KOPT-K1 (cell line): ENCODE measurements around the gene GMCL2.

Experiments
- H3K27ac ChIP-seq: fragments of 200-600 bp; sonication (generic); 2 replicates; pipeline ENCODE4 v1.5.1; 2016; ENCODE audit warnings: antibody characterized with exemption, mild to moderate bottlenecking, low read depth, low read length; ENCODE audit not compliant: poor library complexity, severe bottlenecking
- H3K36me3 ChIP-seq: fragments of 200-600 bp; sonication (generic); 2 replicates; pipeline ENCODE4 v1.5.1; 2017; ENCODE audit warnings: antibody characterized with exemption, mild to moderate bottlenecking, low read length, moderate library complexity; ENCODE audit not compliant: insufficient read depth
- H3K9me3 ChIP-seq: fragments of 200-600 bp; sonication (generic); 2 replicates; pipeline ENCODE4 v1.5.1; 2017; ENCODE audit warnings: antibody characterized with exemption, low read length, mild to moderate bottlenecking; ENCODE audit not compliant: insufficient read depth, poor library complexity, severe bottlenecking

Gene GMCL2

GRCh38 chr5:178192244-178192643 is 5.1 kb upstream of the GMCL2 start:
- H3K36me3 ChIP-seq, result no peaks in the 10 kb centered on the region
- H3K27ac ChIP-seq, result no peak overlapping the region
- H3K9me3 ChIP-seq, result no peaks in the 10 kb centered on the region

- Histone ChIP-seq H3K36me3 (no peaks in the 10 kb centered on the region), H3K27ac (no peak overlapping the region), H3K9me3 (no peaks in the 10 kb centered on the region)
These were observed 4.5 kb upstream of the GMCL2 start for GRCh38 chr5:178191661-178192060.

- Histone ChIP-seq H3K36me3 (no peaks in the 10 kb centered on the region), H3K9me3 (no peaks in the 10 kb centered on the region), H3K27ac (no peak overlapping the region)
These were observed 2.3 kb upstream of the GMCL2 start for GRCh38 chr5:178189433-178189832.

- no peaks in the 10 kb centered on the region for H3K36me3 ChIP-seq
- no peak overlapping the region for H3K27ac ChIP-seq
- no peaks in the 10 kb centered on the region for H3K9me3 ChIP-seq
These were observed 744 bp downstream of the GMCL2 start for GRCh38 chr5:178186427-178186826.

- Histone ChIP-seq H3K9me3 (peaks cover 3% of the 10 kb centered on the region), H3K27ac (no peak overlapping the region), H3K36me3 (no peaks in the 10 kb centered on the region)
These were observed 4.9 kb downstream of the GMCL2 start for GRCh38 chr5:178182158-178182876.

- Histone ChIP-seq H3K27ac (no peak overlapping the region), H3K36me3 (no peaks in the 10 kb centered on the region), H3K9me3 (peaks cover 3% of the 10 kb centered on the region)
These were observed 6.9 kb downstream of the GMCL2 start for GRCh38 chr5:178180141-178180863.

- Histone ChIP-seq H3K36me3 (no peaks in the 10 kb centered on the region), H3K9me3 (peaks cover 3% of the 10 kb centered on the region), H3K27ac (no peak overlapping the region)
These were observed 9.6 kb downstream of the GMCL2 start for GRCh38 chr5:178177569-178177968.

- H3K36me3 ChIP-seq, result no peaks in the 10 kb centered on the region
- no peak overlapping the region for H3K27ac ChIP-seq
- H3K9me3 ChIP-seq, result peaks cover 3% of the 10 kb centered on the region
These were observed 10.4 kb downstream of the GMCL2 start for GRCh38 chr5:178176791-178177190.

GRCh38 chr5:178174456-178174855 is 12.7 kb downstream of the GMCL2 start:
- peaks cover under 1% of the 10 kb centered on the region for H3K9me3 ChIP-seq
- H3K27ac ChIP-seq, result no peak overlapping the region
- no peaks in the 10 kb centered on the region for H3K36me3 ChIP-seq

- H3K9me3 ChIP-seq, result no peaks in the 10 kb centered on the region
These were observed 16.7 kb downstream of the GMCL2 start for GRCh38 chr5:178170455-178170854.

GRCh38 chr5:178165581-178165980 is 21.6 kb downstream of the GMCL2 start:
- Histone ChIP-seq H3K27ac (no peak overlapping the region), H3K9me3 (no peaks in the 10 kb centered on the region), H3K36me3 (no peaks in the 10 kb centered on the region)

More at GRCh38 chr5:178170455-178170854, 16.7 kb downstream of the GMCL2 start:
- Histone ChIP-seq H3K36me3 (no peaks in the 10 kb centered on the region), H3K27ac (no peak overlapping the region)

- no peak overlapping the region for H3K27ac ChIP-seq
- no peaks in the 10 kb centered on the region for H3K36me3 ChIP-seq
- H3K9me3 ChIP-seq, result no peaks in the 10 kb centered on the region
These were observed 23.1 kb downstream of the GMCL2 start for GRCh38 chr5:178163772-178164735.

- H3K36me3 ChIP-seq, result no peaks in the 10 kb centered on the region
- H3K27ac ChIP-seq, result no peak overlapping the region
- no peaks in the 10 kb centered on the region for H3K9me3 ChIP-seq
These were observed 24.7 kb downstream of the GMCL2 start for GRCh38 chr5:178162481-178162880.

GRCh38 chr5:178160176-178160575 is 27.0 kb downstream of the GMCL2 start:
- Histone ChIP-seq H3K9me3 (no peaks in the 10 kb centered on the region), H3K27ac (no peak overlapping the region), H3K36me3 (no peaks in the 10 kb centered on the region)

- no peaks in the 10 kb centered on the region for H3K9me3 ChIP-seq
- peaks cover 26% of the 10 kb centered on the region for H3K36me3 ChIP-seq
- H3K27ac ChIP-seq, result no peak overlapping the region
These were observed 32.1 kb downstream of the GMCL2 start for GRCh38 chr5:178155065-178155464.
